GM12878 (cell line): ENCODE results near the gene RGS19. TPM values are rescaled to one million over a fixed set of nuclear protein-coding genes. Genes with fewer than 3 reads are reported as not detected.

Experiments
- ATAC-seq: fragments of 200-7000 bp; cut with Tn5 transposase; 3 replicates; pipeline ENCODE4 v1.9.1; 2020; ENCODE audit warnings: mild to moderate bottlenecking, moderate library complexity
- BruUV-seq: library from RNA; stranded (reverse); fragments of 400-500 nt; replicated peaks from 2 replicates; lab custom pipeline; 2021; lab: Mats Ljungman, UMichigan
- CTCF ChIA-PET: fragments of 300-600 bp; sonication (Branson Sonifier 250); formaldehyde crosslinking; extraction: SDS; loops from one replicate; lab custom pipeline; 2021; ENCODE audit warnings: inconsistent platforms; lab: Yijun Ruan, JAX
- POLR2A ChIA-PET: fragments of 350-600 bp; formaldehyde crosslinking; extraction: SDS; loops from one replicate; lab custom pipeline; 2021; ENCODE audit warnings: inconsistent platforms; lab: Charles Lee
- RAD21 ChIA-PET: fragments of 300-600 bp; sonication (Branson Sonifier 250); formaldehyde crosslinking; loops from one replicate; lab custom pipeline; 2023; ENCODE audit warnings: antibody characterized with exemption; ENCODE audit not compliant: unreplicated experiment; lab: Charles Lee
- SMC1A ChIA-PET: fragments of 300-600 bp; sonication (Branson Sonifier 250); formaldehyde crosslinking; loops from one replicate; lab custom pipeline; 2023; ENCODE audit not compliant: unreplicated experiment, uncharacterized antibody; lab: Charles Lee
- DNase-seq: peaks from one replicate; pipeline ENCODE4 v3.0.0-alpha.2; 2011; ENCODE audit warnings: low read depth, low spot score
- FAIRE-seq: peaks from 3 replicates; lab custom pipeline; 2011; peaks lifted over from hg19 to GRCh38; lab: Jason Lieb, UNC
- H2AFZ ChIP-seq: 2 replicates; pipeline ENCODE4 v1.6.0; 2011; ENCODE audit warnings: low read depth, low read length, control low read depth; ENCODE audit not compliant: control insufficient read depth
- H3K27ac ChIP-seq: 2 replicates; pipeline ENCODE4 v1.5.1; 2011; ENCODE audit warnings: control low read depth; ENCODE audit not compliant: control insufficient read depth, insufficient read depth
- H3K27me3 ChIP-seq, 2 experiments: replicated peaks in 1 of 2; 2 replicates each; pipeline versions ENCODE4 v1.6.0 to v1.6.1; 2011; ENCODE audit warnings: low read length in 1 of 2; ENCODE audit not compliant: control insufficient read depth in 2 of 2, insufficient read depth in 2 of 2
- H3K36me3 ChIP-seq, 2 experiments: 2 replicates each; pipeline ENCODE4 v1.5.1; 2011; ENCODE audit warnings: low read length in 1 of 2; ENCODE audit not compliant: control insufficient read depth in 2 of 2, insufficient read depth in 2 of 2
- H3K4me1 ChIP-seq: 2 replicates; pipeline ENCODE4 v1.6.1; 2011; ENCODE audit warnings: mild to moderate bottlenecking, low read length, moderate library complexity, mixed read lengths; ENCODE audit not compliant: control insufficient read depth, insufficient read depth
- H3K4me2 ChIP-seq: 2 replicates; pipeline ENCODE4 v1.6.0; 2011; ENCODE audit warnings: control low read depth; ENCODE audit not compliant: control insufficient read depth, insufficient read depth
- H3K4me3 ChIP-seq: fragments of 200-600 bp; sonication (generic); 2 replicates; pipeline ENCODE4 v1.5.1; 2016
- H3K79me2 ChIP-seq: 2 replicates; pipeline ENCODE4 v1.6.0; 2011; ENCODE audit warnings: low read length; ENCODE audit not compliant: control insufficient read depth, insufficient read depth
- H3K9ac ChIP-seq: 2 replicates; pipeline ENCODE4 v1.8.0; 2011; ENCODE audit warnings: low read length, control low read depth, mixed read lengths; ENCODE audit not compliant: control insufficient read depth, insufficient read depth
- H3K9me3 ChIP-seq: replicated peaks from 3 replicates; pipeline ENCODE4 v1.5.1; 2011; ENCODE audit warnings: mild to moderate bottlenecking, low read length; ENCODE audit not compliant: control insufficient read depth, insufficient read depth
- H4K20me1 ChIP-seq: 2 replicates; pipeline ENCODE4 v1.6.0; 2011; ENCODE audit not compliant: control insufficient read depth, insufficient read depth
- CHD4 ChIP-seq: fragments of 200-600 bp; sonication (generic); IDR thresholded peaks from 2 replicates; pipeline ENCODE4 v1.6.1; 2016; ENCODE audit warnings: mild to moderate bottlenecking
- EZH2 ChIP-seq: IDR thresholded peaks from 2 replicates; pipeline ENCODE4 v1.6.1; 2012; ENCODE audit warnings: low read depth, mild to moderate bottlenecking, control low read depth, inconsistent platforms, low read length, borderline replicate concordance; ENCODE audit not compliant: control insufficient read depth
- HSF1 ChIP-seq: fragments of 150-350 bp; IDR thresholded peaks from 2 replicates; pipeline ENCODE4 v1.6.1; 2014; ENCODE audit warnings: mild to moderate bottlenecking, low read depth, low read length
- IKZF1 ChIP-seq: fragments of 450-650 bp; conservative IDR thresholded peaks from 2 replicates; pipeline ENCODE4 v1.6.1; 2017; ENCODE audit warnings: antibody characterized with exemption, mild to moderate bottlenecking
- KDM1A ChIP-seq: fragments of 200-600 bp; sonication (generic); IDR thresholded peaks from 2 replicates; pipeline ENCODE4 v1.6.1; 2016; ENCODE audit warnings: borderline replicate concordance
- MEF2A ChIP-seq: IDR thresholded peaks from 2 replicates; pipeline ENCODE4 v1.6.1; 2011; ENCODE audit warnings: low read depth, mild to moderate bottlenecking, low read length, moderate library complexity; ENCODE audit not compliant: insufficient read depth
- NRF1 ChIP-seq: conservative IDR thresholded peaks from 2 replicates; pipeline ENCODE4 v1.6.1; 2011; ENCODE audit warnings: mild to moderate bottlenecking, low read depth, low read length, improper control_type of control experiment
- RAD21 ChIP-seq: IDR thresholded peaks from 2 replicates; pipeline ENCODE4 v1.6.1; 2011; ENCODE audit warnings: mild to moderate bottlenecking, low read depth, low read length, moderate library complexity; ENCODE audit not compliant: insufficient read depth
- SMAD1 ChIP-seq: fragments of 450-650 bp; IDR thresholded peaks from 2 replicates; pipeline ENCODE4 v1.6.1; 2018; ENCODE audit warnings: mild to moderate bottlenecking, low read depth; ENCODE audit not compliant: partially characterized antibody
- ZNF592 ChIP-seq: fragments of 450-650 bp; IDR thresholded peaks from 2 replicates; pipeline ENCODE4 v1.6.1; 2017; ENCODE audit warnings: mild to moderate bottlenecking, moderate library complexity
- ZNF622 ChIP-seq: fragments of 450-650 bp; IDR thresholded peaks from 2 replicates; pipeline ENCODE4 v1.6.1; 2017; ENCODE audit warnings: mild to moderate bottlenecking, inconsistent platforms
- WGBS: methylation state at CpG from one replicate; pipeline ENCODE4 v1.1.6; 2016; ENCODE audit warnings: low lambda C conversion rate; ENCODE audit not compliant: insufficient replicate concordance, insufficient coverage; ENCODE audit errors: missing lambda C conversion rate; 5-methylcytosine and 5-hydroxymethylcytosine counted together
- in situ Hi-C: fragments of 300-500 bp; cut with MboI; formaldehyde crosslinking; loops from 9 replicates; pipeline ENCODE4 v1.14.3; 2018; ENCODE audit warnings: mixed read lengths
- intact Hi-C: fragments of 100-400 bp; cut with micrococcal nuclease; formaldehyde crosslinking; loops from one replicate; pipeline ENCODE4 v1.14.2; 2022; ENCODE audit not compliant: unreplicated experiment
- polyA plus RNA-seq, 11 experiments: library from polyadenylated mRNA; depleted of rRNA in 4 of 11; unstranded in 6 of 11; stranded (reverse) in 5 of 11; fragments of >200 nt; fragmentation: Nextera tagmentation in 4 of 11; fragmentation: Illumina TruSeq in 1 of 11; extraction: Ambion mirVana in 4 of 11; extraction: Trizol in 1 of 11; gene quantifications; 1 replicate in 1 of 11; 2 replicates in 10 of 11; pipeline versions ENCODE4 v1.2.1 to v1.2.3, GENCODE V29; 2011 to 2016; ENCODE audit warnings: inconsistent platforms in 2 of 11, missing spikeins in 2 of 11, low read depth in 1 of 11
- total RNA-seq, 4 experiments: library from RNA; depleted of rRNA in 3 of 4; stranded (reverse); fragments of >200 nt in 3 of 4; fragmentation: Illumina TruSeq in 1 of 4; extraction: Trizol in 1 of 4; gene quantifications; 2 replicates each; pipeline versions ENCODE4 v1.2.1 to v1.2.3, GENCODE V29; 2013 to 2021

RGS19 gene
- total and polyA plus RNA-seq, 10 of the 15 experiments (the other 5 are each of a cell fraction or from before 2014, with no cell fraction given): 0.82 to 62.4 (median 39.8) TPM

- Histone ChIP-seq H3K36me3 (no peaks in the 10 kb centered on the region), H3K4me2 (peak overlapping the region; percentile 85), H3K27me3 (no peaks in the 10 kb centered on the region), H3K4me3 (peak overlapping the region; percentile 74), H3K9ac (peak overlapping the region; percentile 82; the same call in 1 of the 2 replicates), H2AFZ (no peak overlapping the region), H3K4me1 (peaks cover 32% of the 10 kb centered on the region), H3K27ac (no peak overlapping the region), H3K9me3 (no peaks in the 10 kb centered on the region), H4K20me1 (no peaks in the 10 kb centered on the region), H3K79me2 (no peaks in the 10 kb centered on the region)
- no peak for ATAC-seq
- no peak for FAIRE-seq
- 67% methylated on average over 12 of the region's 12 CpGs for WGBS
- ChIA-PET CTCF (interaction anchor here (0.7 to 1.4 kb wide), 4 partner anchors 10 to 26 kb away, joined by 3 to 6 read pairs (median 4); no protein-coding TSS in a partner anchor), POLR2A (interaction anchor here (0.5 to 3.0 kb wide), 3 partner anchors 13 to 536 kb away, joined by 3 to 10 read pairs (median 5); partner anchors contain the start of genes OPRL1 and RGS19), SMC1A (interaction anchor here (1.1 kb wide), 1 partner anchor 15 kb away, joined by 3 read pairs; the partner anchor contains the start of gene RGS19), RAD21 (no interaction called here)
- no TSS peak for BruUV-seq
- TF ChIP-seq HSF1: no peak
- TF ChIP-seq ZNF622: no peak
- no peak for TF ChIP-seq NRF1
- no peak for TF ChIP-seq ZNF592
- no peak for TF ChIP-seq CHD4
- no peak for TF ChIP-seq RAD21
- no peak for TF ChIP-seq SMAD1
- no peak for TF ChIP-seq KDM1A
- no peak for TF ChIP-seq MEF2A
- no peak for TF ChIP-seq IKZF1
- no peak for TF ChIP-seq EZH2
- in situ Hi-C loops (no loop called here), intact Hi-C loops (no loop called here)
- no peak for DNase-seq
These were observed 15.1 kb downstream of the RGS19 start for GRCh38 chr20:64064145-64064698.
